Measurements from ENCODE around the gene WDR31. TPM values are rescaled to one million over a fixed set of nuclear protein-coding genes. Genes with fewer than 3 reads are reported as not detected.

The WDR31 gene
- total and polyA plus RNA-seq, 4 donors: 1.8 to 7.0 (median 4.0) TPM

GRCh38 chr9:113267911-113268566 is 72.0 kb downstream of the WDR31 start:
- no peak overlapping the region for H3K9ac ChIP-seq (ENCODE audit: insufficient read depth in 1 of 2, low read length in 2 of 2)
- H3K27ac ChIP-seq (ENCODE audit: low read depth in 1 of 2, low read length in 1 of 2): no peak overlapping the region
- peaks cover 18 to 42% (median 27%) of the 10 kb centered on the region in 4 donors for H3K36me3 ChIP-seq (ENCODE audit: control insufficient read depth in 4 of 4, insufficient read depth in 4 of 4, low read length in 4 of 4)
- 90 to 91% methylated on average over 4 of the region's 4 CpGs for WGBS, 2 donors
- no peaks in the 10 kb centered on the region for H3K27me3 ChIP-seq (ENCODE audit: control insufficient read depth in 3 of 3, insufficient read depth in 3 of 3, low read length in 2 of 3)
- DNase-seq (no peak), ATAC-seq (ENCODE audit: insufficient read depth, low FRiP score) (no peak)
- no peak for TF ChIP-seq CTCF (IDR thresholded peaks at IDR 0.05; ENCODE audit: control extremely low read depth, extremely low read depth)
- H3K4me1 ChIP-seq (ENCODE audit: control insufficient read depth in 5 of 5, insufficient read depth in 5 of 5, low read length in 5 of 5): no peaks in the 10 kb centered on the region
- no peaks in the 10 kb centered on the region for H3K9me3 ChIP-seq (ENCODE audit: control insufficient read depth in 4 of 4, insufficient read depth in 3 of 4, low read length in 3 of 4)
- H3K4me3 ChIP-seq: no peak overlapping the region

- Histone ChIP-seq H3K36me3 (ENCODE audit: control insufficient read depth in 4 of 4, insufficient read depth in 4 of 4, low read length in 4 of 4) (peaks cover 14 to 28% (median 17%) of the 10 kb centered on the region in 4 donors), H3K9me3 (ENCODE audit: control insufficient read depth in 4 of 4, insufficient read depth in 3 of 4, low read length in 3 of 4) (no peaks in the 10 kb centered on the region), H3K4me3 (no peak overlapping the region), H3K27me3 (ENCODE audit: control insufficient read depth in 3 of 3, insufficient read depth in 3 of 3, low read length in 2 of 3) (no peaks in the 10 kb centered on the region), H3K9ac (ENCODE audit: insufficient read depth in 1 of 2, low read length in 2 of 2) (no peak overlapping the region), H3K4me1 (ENCODE audit: control insufficient read depth in 5 of 5, insufficient read depth in 5 of 5, low read length in 5 of 5) (no peaks in the 10 kb centered on the region), H3K27ac (ENCODE audit: low read depth in 1 of 2, low read length in 1 of 2) (no peak overlapping the region)
- TF ChIP-seq CTCF (IDR thresholded peaks at IDR 0.05; ENCODE audit: control extremely low read depth, extremely low read depth): no peak
- ATAC-seq (ENCODE audit: insufficient read depth, low FRiP score): no peak
- 91 to 98% methylated on average over 3 of the region's 3 CpGs for WGBS, 2 donors
- no peak for DNase-seq
These were observed 73.9 kb downstream of the WDR31 start for GRCh38 chr9:113266174-113266573.

Other genes with a start within 250 kb of the WDR31 start
- gene SLC31A2, start 189.3 kb downstream of the WDR31 start, total RNA-seq: 10 to 100 TPM; 11.2 to 34.2 TPM
- 10 to 100 TPM; 14.2 to 63.6 TPM for gene SLC31A2, start 189.3 kb downstream of the WDR31 start, polyA plus RNA-seq
- gene FKBP15, start 119.0 kb downstream of the WDR31 start, total RNA-seq: 10 to 100 TPM; 43.2 to 45.0 TPM
- gene FKBP15, start 119.0 kb downstream of the WDR31 start, polyA plus RNA-seq: 10 to 100 TPM; 18.2 to 47.0 TPM
- 10 to 100 TPM; 13.9 to 39.3 TPM for gene SLC31A1, start 118.7 kb downstream of the WDR31 start, total RNA-seq
- gene SLC31A1, start 118.7 kb downstream of the WDR31 start, polyA plus RNA-seq: 10 to 100 TPM; 14.3 to 22.0 TPM
- 10 to 100 TPM; 19.0 to 22.8 TPM for gene CDC26, start 64.7 kb downstream of the WDR31 start, total RNA-seq
- gene CDC26, start 64.7 kb downstream of the WDR31 start, polyA plus RNA-seq: 10 to 100 TPM; 24.8 to 41.8 TPM
- 10 to 100 TPM; 17.3 to 20.6 TPM for gene PRPF4, start 64.6 kb downstream of the WDR31 start, total RNA-seq
- 10 to 100 TPM in 1 of 2 donors, 1 to 10 TPM in 1; 7.5 to 17.4 TPM for gene PRPF4, start 64.6 kb downstream of the WDR31 start, polyA plus RNA-seq
- gene RNF183, start 36.9 kb downstream of the WDR31 start, total RNA-seq: under 1 TPM; 0.25 to 0.88 TPM
- 1 to 10 TPM in 1 of 2 donors, under 1 TPM in 1; 0.12 to 1.1 TPM for gene RNF183, start 36.9 kb downstream of the WDR31 start, polyA plus RNA-seq
- 10 to 100 TPM in 1 of 2 donors, 1 to 10 TPM in 1; 8.8 to 12.7 TPM for gene BSPRY, start 9.3 kb upstream of the WDR31 start, total RNA-seq
- 10 to 100 TPM in 1 of 2 donors, 1 to 10 TPM in 1; 9.2 to 12.7 TPM for gene BSPRY, start 9.3 kb upstream of the WDR31 start, polyA plus RNA-seq
- gene HDHD3, start 36.7 kb upstream of the WDR31 start, total RNA-seq: 10 to 100 TPM; 17.0 to 20.9 TPM
- gene HDHD3, start 36.7 kb upstream of the WDR31 start, polyA plus RNA-seq: 10 to 100 TPM; 17.0 to 21.1 TPM
- gene ALAD, start 61.0 kb upstream of the WDR31 start, total RNA-seq: 10 to 100 TPM; 30.5 to 41.3 TPM
- gene ALAD, start 61.0 kb upstream of the WDR31 start, polyA plus RNA-seq: 10 to 100 TPM; 22.5 to 26.6 TPM
- gene POLE3, start 70.4 kb upstream of the WDR31 start, total RNA-seq: 10 to 100 TPM; 25.9 to 31.0 TPM
- gene POLE3, start 70.4 kb upstream of the WDR31 start, polyA plus RNA-seq: 10 to 100 TPM; 21.7 to 42.9 TPM
- gene C9orf43, start 70.5 kb upstream of the WDR31 start, total RNA-seq: 1 to 10 TPM in 1 of 2 donors, under 1 TPM in 1; 0.74 to 1.2 TPM
- under 1 TPM; 0.27 to 0.28 TPM for gene C9orf43, start 70.5 kb upstream of the WDR31 start, polyA plus RNA-seq
- gene RGS3, start 123.5 kb upstream of the WDR31 start, total RNA-seq: 10 to 100 TPM; 79.0 to 91.8 TPM
- 10 to 100 TPM; 43.0 to 68.8 TPM for gene RGS3, start 123.5 kb upstream of the WDR31 start, polyA plus RNA-seq